ENCODE data around the gene C2orf69.

DNA sequence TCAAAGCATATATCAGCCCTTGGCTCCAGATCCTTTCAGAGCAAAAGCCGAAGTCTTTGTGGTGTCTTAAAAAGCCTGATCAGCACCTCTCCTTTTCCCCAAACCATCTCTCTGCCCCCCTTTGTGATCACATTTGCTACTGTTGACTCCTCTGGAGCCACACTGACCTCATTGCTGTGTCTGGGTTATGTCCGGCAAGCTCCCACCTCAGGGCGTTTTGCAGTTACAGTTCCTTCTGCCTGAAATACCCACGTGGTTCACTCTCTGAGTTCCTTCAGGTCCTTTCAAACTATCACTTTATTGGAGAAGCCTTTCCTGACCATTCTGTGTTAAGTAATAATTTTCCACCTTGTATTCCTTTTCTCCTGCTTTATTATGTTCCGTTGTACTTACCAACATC lies 11.8 kb downstream of the C2orf69 start:
- TF ChIP-seq POLR2A (IDR thresholded peaks at IDR 0.05) (no peak), EP300 (IDR thresholded peaks at IDR 0.05) (no peak)
- TF ChIP-seq, protein P1, sequence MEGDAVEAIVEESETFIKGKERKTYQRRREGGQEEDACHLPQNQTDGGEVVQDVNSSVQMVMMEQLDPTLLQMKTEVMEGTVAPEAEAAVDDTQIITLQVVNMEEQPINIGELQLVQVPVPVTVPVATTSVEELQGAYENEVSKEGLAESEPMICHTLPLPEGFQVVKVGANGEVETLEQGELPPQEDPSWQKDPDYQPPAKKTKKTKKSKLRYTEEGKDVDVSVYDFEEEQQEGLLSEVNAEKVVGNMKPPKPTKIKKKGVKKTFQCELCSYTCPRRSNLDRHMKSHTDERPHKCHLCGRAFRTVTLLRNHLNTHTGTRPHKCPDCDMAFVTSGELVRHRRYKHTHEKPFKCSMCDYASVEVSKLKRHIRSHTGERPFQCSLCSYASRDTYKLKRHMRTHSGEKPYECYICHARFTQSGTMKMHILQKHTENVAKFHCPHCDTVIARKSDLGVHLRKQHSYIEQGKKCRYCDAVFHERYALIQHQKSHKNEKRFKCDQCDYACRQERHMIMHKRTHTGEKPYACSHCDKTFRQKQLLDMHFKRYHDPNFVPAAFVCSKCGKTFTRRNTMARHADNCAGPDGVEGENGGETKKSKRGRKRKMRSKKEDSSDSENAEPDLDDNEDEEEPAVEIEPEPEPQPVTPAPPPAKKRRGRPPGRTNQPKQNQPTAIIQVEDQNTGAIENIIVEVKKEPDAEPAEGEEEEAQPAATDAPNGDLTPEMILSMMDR (IDR thresholded peaks at IDR 0.05) = no peak

All from ovary (tissue), 3 donors.